Thyroid gland (tissue), 4 donors: ENCODE measurements around the gene LTB4R.

Experiments used
- CTCF ChIP-seq, 6 experiments: fragments of 200-600 bp in 3 of 6; fragments of 450-650 bp in 3 of 6; sonication (generic) in 3 of 6; IDR thresholded peaks; one replicate each; pipeline ENCODE4 v1.5.1; 2016 to 2019; ENCODE audit warnings: antibody characterized with exemption in 6 of 6, mild to moderate bottlenecking in 2 of 6, inconsistent platforms in 1 of 6, moderate library complexity in 1 of 6
- POLR2A ChIP-seq, 2 donors: fragments of 450-650 bp; IDR thresholded peaks; one replicate each; pipeline ENCODE4 v1.6.1; 2017; ENCODE audit warnings: antibody characterized with exemption in 2 of 2, mild to moderate bottlenecking in 2 of 2, moderate library complexity in 1 of 2

- no peak for TF ChIP-seq POLR2A (IDR thresholded peaks at IDR 0.05)
- no peak for TF ChIP-seq CTCF (IDR thresholded peaks at IDR 0.05)
Measured at GRCh38 chr14:24353559-24354481, 42.5 kb downstream of the LTB4R start.
